Measurements from ENCODE around the gene KLK12.

KLK12 gene

DNA sequence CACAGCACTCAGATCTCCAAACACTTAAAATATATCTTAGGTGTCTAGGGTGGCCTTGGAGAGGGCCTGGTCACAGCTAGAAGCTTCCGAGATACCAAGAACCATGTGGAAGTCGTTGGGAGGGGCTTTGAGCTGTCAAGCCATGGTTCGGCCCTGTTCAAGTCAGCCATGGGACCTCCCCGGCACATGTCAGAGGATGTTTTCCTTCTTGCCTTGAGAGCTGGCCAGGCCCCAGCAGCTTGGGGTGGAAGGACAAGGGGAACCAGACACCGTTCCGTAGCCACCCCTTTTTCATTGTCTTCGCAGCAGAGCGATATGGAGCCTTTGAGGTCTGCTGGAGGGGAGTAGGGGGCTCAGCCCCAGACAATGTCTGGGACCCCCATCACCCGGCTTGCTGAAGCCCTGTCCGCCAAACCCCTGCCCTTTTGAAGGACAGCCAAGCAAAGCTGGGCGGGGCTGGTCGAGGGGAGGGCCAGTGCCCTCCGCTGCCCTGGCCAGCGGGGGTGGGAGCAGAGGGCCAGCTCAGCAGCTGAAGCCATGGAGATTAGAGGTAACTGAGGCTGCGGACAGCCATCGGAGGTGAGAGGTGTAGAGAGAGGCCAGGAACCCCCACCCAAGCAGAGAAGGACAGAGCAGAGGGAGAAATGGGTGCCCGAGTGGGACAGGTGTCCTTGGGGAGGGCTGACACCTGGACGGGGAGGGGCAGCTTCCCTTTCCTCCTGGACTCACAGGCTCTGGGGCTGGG lies 8.8 kb downstream of the KLK12 start:
- H3K4me3 ChIP-seq (ENCODE audit: low read depth, low read length), result no peak overlapping the region
- no peak for DNase-seq (ENCODE audit: low read depth)
- TF ChIP-seq, protein P1, sequence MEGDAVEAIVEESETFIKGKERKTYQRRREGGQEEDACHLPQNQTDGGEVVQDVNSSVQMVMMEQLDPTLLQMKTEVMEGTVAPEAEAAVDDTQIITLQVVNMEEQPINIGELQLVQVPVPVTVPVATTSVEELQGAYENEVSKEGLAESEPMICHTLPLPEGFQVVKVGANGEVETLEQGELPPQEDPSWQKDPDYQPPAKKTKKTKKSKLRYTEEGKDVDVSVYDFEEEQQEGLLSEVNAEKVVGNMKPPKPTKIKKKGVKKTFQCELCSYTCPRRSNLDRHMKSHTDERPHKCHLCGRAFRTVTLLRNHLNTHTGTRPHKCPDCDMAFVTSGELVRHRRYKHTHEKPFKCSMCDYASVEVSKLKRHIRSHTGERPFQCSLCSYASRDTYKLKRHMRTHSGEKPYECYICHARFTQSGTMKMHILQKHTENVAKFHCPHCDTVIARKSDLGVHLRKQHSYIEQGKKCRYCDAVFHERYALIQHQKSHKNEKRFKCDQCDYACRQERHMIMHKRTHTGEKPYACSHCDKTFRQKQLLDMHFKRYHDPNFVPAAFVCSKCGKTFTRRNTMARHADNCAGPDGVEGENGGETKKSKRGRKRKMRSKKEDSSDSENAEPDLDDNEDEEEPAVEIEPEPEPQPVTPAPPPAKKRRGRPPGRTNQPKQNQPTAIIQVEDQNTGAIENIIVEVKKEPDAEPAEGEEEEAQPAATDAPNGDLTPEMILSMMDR (conservative IDR thresholded peaks at IDR 0.05; ENCODE audit: low read depth, low read length), result no peak

DNA sequence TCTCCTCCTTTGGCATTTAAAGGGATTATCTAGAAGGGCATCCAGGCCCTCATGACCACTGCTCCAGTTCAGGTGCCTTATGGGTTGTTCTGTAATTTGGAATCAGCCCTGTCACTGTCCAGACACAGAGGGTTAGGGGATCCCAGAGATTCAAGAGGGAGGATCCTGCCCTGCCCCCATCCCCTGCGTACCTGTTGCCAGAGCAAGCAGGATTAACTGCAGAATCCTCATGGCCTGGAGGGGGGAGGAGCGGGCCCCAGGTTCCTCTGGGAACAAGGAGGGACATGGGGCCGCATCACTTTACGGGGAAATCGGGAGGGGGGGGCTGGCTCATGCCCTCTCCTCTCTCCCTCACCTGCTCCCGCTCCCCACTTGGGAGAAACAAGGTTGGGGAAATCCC lies 9.4 kb downstream of the KLK12 start:
- DNase-seq (ENCODE audit: low read depth), result no peak
- H3K4me3 ChIP-seq (ENCODE audit: low read depth, low read length), result no peak overlapping the region
- TF ChIP-seq, protein P1 (conservative IDR thresholded peaks at IDR 0.05; ENCODE audit: low read depth, low read length), result no peak

DNA sequence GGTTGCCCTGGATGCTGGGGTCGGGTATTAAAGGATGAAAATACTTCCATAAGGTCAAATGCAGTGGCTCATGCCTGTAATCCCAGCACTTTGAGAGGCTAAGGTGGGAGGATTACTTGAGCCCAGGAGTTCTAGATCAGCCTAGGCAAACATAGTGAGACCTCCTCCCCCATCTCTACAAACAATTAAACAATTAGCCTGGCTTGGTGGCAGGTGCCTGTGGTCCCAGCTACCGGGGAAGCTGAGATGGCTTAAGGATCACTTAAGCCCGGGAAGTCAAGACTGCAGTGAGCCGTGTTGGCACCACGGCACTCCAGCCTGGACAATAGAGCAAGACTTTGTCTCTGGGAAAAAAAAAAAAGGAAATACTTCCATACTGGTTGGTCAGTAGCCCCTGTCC lies 9.9 kb downstream of the KLK12 start:
- no peak overlapping the region for H3K4me3 ChIP-seq (ENCODE audit: low read depth, low read length)
- TF ChIP-seq, protein P1 (conservative IDR thresholded peaks at IDR 0.05; ENCODE audit: low read depth, low read length), result no peak
- DNase-seq (ENCODE audit: low read depth), result no peak

DNA sequence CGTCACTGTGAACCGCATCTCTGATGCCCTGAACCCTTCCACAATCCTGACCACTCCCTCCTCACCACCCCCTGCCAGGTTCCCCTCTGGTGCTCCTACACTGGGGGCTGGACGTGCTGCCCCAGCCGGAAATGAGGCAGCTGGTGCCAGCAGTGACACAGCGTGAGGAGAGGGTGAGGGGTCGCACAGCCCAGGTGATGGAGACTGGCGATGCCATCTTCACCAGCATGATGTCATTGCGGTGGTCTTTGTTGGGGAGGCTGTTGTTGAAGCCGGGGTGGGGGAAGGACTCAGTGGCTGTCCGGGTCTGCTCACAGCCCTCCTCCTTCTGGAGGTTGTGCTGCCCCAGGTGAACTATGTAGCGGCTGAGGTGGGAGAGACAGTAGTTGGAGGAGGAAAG lies 10.9 kb downstream of the KLK12 start:
- TF ChIP-seq, protein P1 (conservative IDR thresholded peaks at IDR 0.05; ENCODE audit: low read depth, low read length), result no peak
- no peak for DNase-seq (ENCODE audit: low read depth)

DNA sequence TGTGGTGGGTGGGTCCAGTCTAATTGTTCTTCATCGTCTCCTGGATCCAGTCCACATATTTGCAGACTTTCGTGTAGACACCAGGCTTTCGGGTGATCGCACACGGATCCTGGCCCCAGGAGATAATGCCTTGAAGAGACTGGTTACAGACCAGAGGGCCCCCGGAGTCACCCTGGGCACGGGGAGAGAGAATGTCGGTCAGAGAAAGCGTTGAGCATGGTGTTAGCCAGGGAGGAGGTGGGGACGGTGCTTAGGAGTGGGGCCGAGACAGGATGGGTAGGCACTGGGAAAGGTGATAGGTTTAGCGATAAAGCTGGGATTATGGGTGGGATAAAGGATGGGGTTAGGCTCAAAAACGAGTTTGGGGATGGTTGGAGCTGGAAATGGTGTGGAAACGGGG lies 12.3 kb downstream of the KLK12 start:
- no peak overlapping the region for H3K4me3 ChIP-seq (ENCODE audit: low read depth, low read length)
- TF ChIP-seq, protein P1 (conservative IDR thresholded peaks at IDR 0.05; ENCODE audit: low read depth, low read length), result no peak
- no peak for DNase-seq (ENCODE audit: low read depth)

More for the DNA sequence above, 10.9 kb downstream of the KLK12 start:
- H3K4me3 ChIP-seq (ENCODE audit: low read depth, low read length), result no peak overlapping the region

DNA sequence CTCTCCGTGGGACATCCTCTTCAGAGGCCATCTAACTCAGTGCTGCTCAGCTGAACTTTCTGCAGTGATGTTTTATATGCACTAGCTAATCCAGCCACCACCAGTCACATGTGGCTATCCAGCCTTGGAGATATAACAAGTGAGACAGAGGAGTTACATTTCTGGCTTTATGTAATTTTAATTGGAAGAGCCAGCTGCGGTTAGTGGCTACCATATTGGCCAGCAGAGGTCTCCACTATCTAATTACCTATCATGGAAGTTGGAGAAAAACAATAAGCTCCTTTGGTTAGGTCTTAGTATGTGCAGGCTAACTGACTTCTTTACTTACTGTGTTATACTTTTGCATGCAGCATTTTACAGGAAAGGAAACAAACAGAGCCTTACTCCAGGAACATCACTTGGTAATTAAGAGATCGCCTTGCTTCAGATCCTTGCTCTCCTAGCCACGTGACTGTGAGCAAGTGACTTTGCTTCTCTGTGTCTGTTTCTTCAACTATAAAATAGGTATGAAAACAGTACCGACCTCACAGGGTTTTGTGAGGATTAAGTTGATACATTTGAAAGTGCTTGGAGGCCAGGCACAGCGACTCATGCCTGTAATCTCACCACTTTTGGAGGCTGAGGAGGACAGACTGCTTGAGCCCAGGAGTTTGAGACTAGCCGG lies 13.7 kb downstream of the KLK12 start:
- H3K4me3 ChIP-seq (ENCODE audit: low read depth, low read length), result no peak overlapping the region

More for the DNA sequence above, 13.7 kb downstream of the KLK12 start:
- TF ChIP-seq, protein P1 (conservative IDR thresholded peaks at IDR 0.05; ENCODE audit: low read depth, low read length), result peak; percentile 84
- peak; percentile 75 for DNase-seq (ENCODE audit: low read depth)

All from choroid plexus epithelial cell (primary cell).